Stimulated activated CD4-positive, alpha-beta T cell treated with anti-CD3 and anti-CD28 coated beads, TNF-alpha, amount 100 ng/mL, for 1 hour (primary cell): ENCODE data around the gene C12orf42.

Source experiments
- DNase-seq, 3 donors: peaks; one replicate each; pipeline ENCODE4 v3.0.0-alpha.2; 2020; ENCODE audit warnings: low read depth in 3 of 3, low spot score in 1 of 3

The C12orf42 gene

GRCh38 chr12:103273645-103274044 lies 222.1 kb downstream of the C12orf42 start:
- DNase-seq: no peak

DNA sequence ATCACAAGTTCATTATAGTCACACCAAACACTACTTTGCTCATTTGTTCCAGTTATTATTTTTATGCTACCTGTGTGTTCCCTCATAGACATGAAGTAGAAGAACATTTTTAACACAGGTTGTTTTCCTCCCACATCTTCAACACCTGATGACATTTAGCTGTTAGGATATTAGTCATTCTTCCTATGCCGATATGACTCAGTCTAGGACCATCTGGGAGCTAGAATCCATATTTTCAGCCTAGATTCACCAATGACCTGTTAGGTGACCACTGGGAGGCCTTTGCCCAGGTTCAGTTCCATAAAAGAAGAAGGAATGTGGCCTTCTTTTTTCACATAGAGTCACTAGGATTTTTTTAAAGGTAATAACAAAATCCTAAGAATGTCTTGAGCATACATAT lies 222.8 kb downstream of the C12orf42 start:
- no peak for DNase-seq

DNA sequence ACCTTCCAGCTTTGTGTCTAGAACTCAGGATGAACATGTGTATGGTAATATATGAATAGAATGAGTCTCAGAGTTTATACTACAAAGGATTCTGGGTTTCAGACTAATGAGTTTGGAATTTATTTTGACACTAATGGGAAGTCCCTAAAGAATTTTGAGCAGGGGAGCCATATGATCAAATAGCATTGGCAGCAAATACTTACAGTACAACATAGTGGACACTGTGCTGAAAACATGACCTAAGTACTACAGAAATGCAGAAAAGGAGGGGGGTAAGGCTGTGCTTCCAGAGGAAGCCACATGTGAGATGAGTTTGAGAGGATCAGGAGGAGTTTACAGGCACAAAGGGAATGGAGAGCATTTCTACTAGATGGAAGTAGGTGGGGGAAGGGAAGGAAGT lies 225.8 kb downstream of the C12orf42 start:
- no peak for DNase-seq

DNA sequence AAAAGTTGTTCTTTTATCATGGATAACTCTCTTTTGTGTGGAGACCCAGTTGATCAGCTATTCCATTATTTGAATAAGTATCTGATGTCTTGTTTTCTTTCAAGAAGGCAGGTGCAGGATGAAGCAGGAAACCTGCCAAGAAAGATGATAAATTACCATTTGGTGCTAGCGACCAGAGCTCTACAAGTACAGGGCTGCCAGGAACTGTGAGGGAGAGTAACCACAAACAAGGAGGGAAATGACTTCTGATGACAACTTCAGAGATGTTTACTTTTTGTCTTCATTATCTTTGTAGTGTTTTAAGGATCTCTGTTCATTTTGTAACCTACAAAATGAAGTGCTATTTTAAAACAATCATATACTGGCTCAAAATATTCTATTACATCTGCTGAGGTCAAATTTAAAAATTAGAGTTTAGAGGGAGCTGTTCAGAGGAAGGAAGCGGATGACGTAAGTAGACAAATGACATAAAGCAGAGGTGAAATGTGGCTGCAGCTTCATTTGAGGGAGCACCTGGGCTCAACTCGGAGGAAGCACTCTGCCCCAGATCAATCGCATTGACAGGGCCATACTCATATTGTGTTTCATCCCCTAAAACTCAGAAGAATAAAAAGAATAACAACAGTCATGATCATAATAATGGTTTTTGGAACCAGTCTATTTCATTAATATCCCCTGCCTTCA lies 226.8 kb downstream of the C12orf42 start:
- no peak for DNase-seq

DNA sequence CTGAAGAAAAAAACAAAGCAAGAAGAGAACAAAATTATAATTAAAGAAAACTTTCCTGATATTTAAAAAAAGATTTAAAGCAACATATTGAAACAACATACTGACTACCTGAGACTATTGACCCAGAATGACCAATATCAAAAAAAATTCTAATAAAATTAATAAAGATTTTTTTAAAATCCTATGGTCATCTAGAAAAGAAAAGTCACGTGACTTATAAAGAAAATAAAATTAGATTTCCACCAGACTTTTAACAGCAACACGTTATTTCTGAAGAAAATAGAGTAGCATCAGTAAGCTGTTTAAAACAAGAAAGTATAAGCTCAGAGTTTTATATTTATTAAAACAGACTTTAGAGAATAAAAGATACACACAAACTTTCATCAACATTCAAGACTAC lies 238.0 kb downstream of the C12orf42 start:
- DNase-seq: no peak
